MM.1S (cell line): Measurements from ENCODE around the gene CD8A.

ENCODE experiments used
- DNase-seq: peaks from one replicate; pipeline ENCODE4 v3.0.0-alpha.2; 2015
- H2AFZ ChIP-seq: fragments of 300-600 bp; sonication (generic); 2 replicates; pipeline ENCODE4 v1.6.0; 2016; ENCODE audit warnings: antibody characterized with exemption, low read length
- H3F3A ChIP-seq: fragments of 300-600 bp; sonication (generic); 2 replicates; pipeline ENCODE4 v1.6.1; 2016; ENCODE audit warnings: mild to moderate bottlenecking, antibody characterized with exemption, low read length, moderate library complexity, mixed read lengths; ENCODE audit not compliant: insufficient read depth
- H3K27ac ChIP-seq: fragments of 300-600 bp; sonication (generic); 2 replicates; pipeline ENCODE4 v1.5.1; 2016; ENCODE audit warnings: mild to moderate bottlenecking, low read length
- H3K27me3 ChIP-seq: fragments of 300-600 bp; sonication (generic); replicated peaks from 2 replicates; pipeline ENCODE4 v1.6.0; 2016; ENCODE audit warnings: low read length; ENCODE audit not compliant: insufficient read depth
- H3K36me3 ChIP-seq: fragments of 300-600 bp; sonication (generic); replicated peaks from 2 replicates; pipeline ENCODE4 v1.6.1; 2016; ENCODE audit warnings: mild to moderate bottlenecking, low read length, mixed read lengths; ENCODE audit not compliant: insufficient read depth
- H3K4me1 ChIP-seq: fragments of 300-600 bp; sonication (generic); 2 replicates; pipeline ENCODE4 v1.6.1; 2016; ENCODE audit warnings: low read length, mixed read lengths
- H3K4me2 ChIP-seq: fragments of 300-600 bp; sonication (generic); 2 replicates; pipeline ENCODE4 v1.6.0; 2016; ENCODE audit warnings: low read depth, low read length
- H3K4me3 ChIP-seq: fragments of 300-600 bp; sonication (generic); 2 replicates; pipeline ENCODE4 v1.5.1; 2016; ENCODE audit warnings: low read length, mixed read lengths
- H3K79me2 ChIP-seq: fragments of 300-600 bp; sonication (generic); 2 replicates; pipeline ENCODE4 v1.6.1; 2016; ENCODE audit warnings: mixed run types, low read length, mixed read lengths
- H3K9ac ChIP-seq: fragments of 300-600 bp; sonication (generic); 2 replicates; pipeline ENCODE4 v1.6.1; 2016; ENCODE audit warnings: low read length, mixed read lengths
- H3K9me2 ChIP-seq: fragments of 300-600 bp; sonication (generic); replicated peaks from 2 replicates; pipeline ENCODE4 v1.6.1; 2016; ENCODE audit warnings: mild to moderate bottlenecking, low read length, mixed read lengths; ENCODE audit not compliant: insufficient read depth
- H3K9me3 ChIP-seq: fragments of 300-600 bp; sonication (generic); replicated peaks from 2 replicates; pipeline ENCODE4 v1.6.1; 2016; ENCODE audit warnings: mild to moderate bottlenecking, low read length, mixed read lengths; ENCODE audit not compliant: insufficient read depth
- H4K20me1 ChIP-seq: fragments of 300-600 bp; sonication (generic); 2 replicates; pipeline ENCODE4 v1.6.1; 2016; ENCODE audit warnings: mild to moderate bottlenecking, low read length, moderate library complexity, mixed read lengths; ENCODE audit not compliant: insufficient read depth
- CTCF ChIP-seq: fragments of 300-600 bp; sonication (generic); IDR thresholded peaks from 2 replicates; pipeline ENCODE4 v1.5.1; 2016; ENCODE audit warnings: antibody characterized with exemption, low read length, mixed read lengths
- EZH2 ChIP-seq: fragments of 300-600 bp; sonication (generic); optimal IDR thresholded peaks from 2 replicates; pipeline ENCODE3; 2017; ENCODE audit warnings: low read depth, mild to moderate bottlenecking, antibody characterized with exemption, low read length, mixed read lengths
- EZH2phosphoT487 ChIP-seq: fragments of 300-600 bp; sonication (generic); IDR thresholded peaks from 2 replicates; pipeline ENCODE4 v1.6.1; 2018; ENCODE audit warnings: antibody characterized with exemption, low read length

CD8A gene

DNA sequence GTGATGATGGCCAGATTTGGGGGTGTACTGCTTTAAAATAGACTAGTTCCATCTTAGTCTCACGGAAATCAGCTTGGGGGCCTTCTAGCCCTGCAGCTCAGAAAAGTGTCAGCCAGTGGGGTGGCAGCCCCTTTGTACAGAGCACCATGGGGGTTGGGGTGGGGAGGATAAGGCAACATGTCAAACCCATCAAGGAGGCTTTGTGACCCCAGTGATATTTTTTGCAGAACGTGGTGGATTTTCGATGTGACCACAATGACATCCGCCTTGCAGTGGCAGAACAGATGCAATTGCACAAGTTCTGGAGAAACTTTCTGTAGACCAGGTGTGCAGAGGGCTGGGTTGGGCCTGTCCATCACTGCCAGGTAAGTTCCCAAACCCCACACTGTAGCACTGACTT, 3.0 kb upstream of the CD8A start:
- H3K9me3 ChIP-seq = no peaks in the 10 kb centered on the region
- no peak overlapping the region for H3K4me2 ChIP-seq
- H3K9me2 ChIP-seq = no peaks in the 10 kb centered on the region
- H3K36me3 ChIP-seq = no peaks in the 10 kb centered on the region
- no peaks in the 10 kb centered on the region for H3F3A ChIP-seq
- H3K27me3 ChIP-seq = peaks cover 15% of the 10 kb centered on the region; the same call in 1 of the 2 replicates
- no peak overlapping the region for H2AFZ ChIP-seq
- no peak for TF ChIP-seq EZH2
- no peak for TF ChIP-seq EZH2phosphoT487
- TF ChIP-seq CTCF = no peak
- H4K20me1 ChIP-seq = no peaks in the 10 kb centered on the region
- no peak overlapping the region for H3K4me3 ChIP-seq
- H3K79me2 ChIP-seq = no peaks in the 10 kb centered on the region
- no peak overlapping the region for H3K9ac ChIP-seq
- H3K4me1 ChIP-seq = peaks cover 11% of the 10 kb centered on the region
- H3K27ac ChIP-seq = no peak overlapping the region
- peak; percentile 64 for DNase-seq

DNA sequence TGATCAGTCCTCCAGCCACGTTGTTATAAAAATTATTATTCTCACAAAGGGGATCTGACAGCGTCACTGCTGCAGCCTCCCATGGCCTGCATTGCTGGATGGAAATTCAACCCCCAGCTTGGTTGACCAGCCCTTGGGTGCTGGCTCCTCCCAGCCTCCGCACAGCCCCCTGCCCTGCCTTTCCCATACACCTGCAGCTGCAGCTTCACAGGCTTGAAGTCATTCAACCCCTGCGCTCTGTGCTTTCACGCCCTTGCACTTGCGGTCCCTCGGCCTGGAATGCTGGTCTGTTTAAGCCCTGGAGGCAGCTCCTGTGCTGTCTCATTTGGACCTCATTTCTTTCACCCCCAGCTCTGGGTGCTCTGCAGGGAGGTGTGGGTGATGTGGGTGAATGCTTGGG, 860 bp upstream of the CD8A start:
- no peak overlapping the region for H3K27ac ChIP-seq
- no peak overlapping the region for H3K9ac ChIP-seq
- peaks cover 15% of the 10 kb centered on the region; the same call in 1 of the 2 replicates for H3K27me3 ChIP-seq
- H3K36me3 ChIP-seq = no peaks in the 10 kb centered on the region
- H3K4me1 ChIP-seq = peaks cover 11% of the 10 kb centered on the region
- TF ChIP-seq CTCF (no peak), EZH2phosphoT487 (no peak), EZH2 (no peak)
- H3K4me2 ChIP-seq = no peak overlapping the region
- H2AFZ ChIP-seq = no peak overlapping the region
- no peak overlapping the region for H3K4me3 ChIP-seq
- H3K9me3 ChIP-seq = no peaks in the 10 kb centered on the region
- H3K79me2 ChIP-seq = no peaks in the 10 kb centered on the region
- H3F3A ChIP-seq = no peaks in the 10 kb centered on the region
- H3K9me2 ChIP-seq = no peaks in the 10 kb centered on the region
- no peaks in the 10 kb centered on the region for H4K20me1 ChIP-seq
- DNase-seq = no peak

- no peak overlapping the region for H3K4me2 ChIP-seq
- H3K4me1 ChIP-seq = peaks cover 11% of the 10 kb centered on the region
- no peaks in the 10 kb centered on the region for H3F3A ChIP-seq
- no peak for DNase-seq
- H3K36me3 ChIP-seq = no peaks in the 10 kb centered on the region
- H3K9me2 ChIP-seq = no peaks in the 10 kb centered on the region
- no peak overlapping the region for H3K27ac ChIP-seq
- H3K27me3 ChIP-seq = peaks cover 15% of the 10 kb centered on the region; the same call in 1 of the 2 replicates
- no peak overlapping the region for H3K9ac ChIP-seq
- TF ChIP-seq EZH2 (no peak), CTCF (no peak), EZH2phosphoT487 (no peak)
- H4K20me1 ChIP-seq = no peaks in the 10 kb centered on the region
- no peak overlapping the region for H3K4me3 ChIP-seq
- no peak overlapping the region for H2AFZ ChIP-seq
- H3K9me3 ChIP-seq = no peaks in the 10 kb centered on the region
- H3K79me2 ChIP-seq = no peaks in the 10 kb centered on the region
Measured at GRCh38 chr2:86790134-86790675, 508 bp downstream of the CD8A start.
